K562 (cell line): ENCODE results near the gene B3GALT4. TPM values are rescaled to one million over a fixed set of nuclear protein-coding genes. Genes with fewer than 3 reads are reported as not detected.

Experiments
- ADNP ChIP-seq: fragments of 200-800 bp; sonication (Bioruptor generic); IDR thresholded peaks from 2 replicates; pipeline ENCODE4 v1.6.1; 2016; ENCODE audit warnings: missing genetic modification characterization, missing compliant biosample characterization
- BACH1 ChIP-seq: fragments of 200-800 bp; sonication (Bioruptor generic); IDR thresholded peaks from 2 replicates; pipeline ENCODE4 v1.6.1; 2016; ENCODE audit warnings: missing genetic modification characterization, missing compliant biosample characterization
- BHLHE40 ChIP-seq: IDR thresholded peaks from 2 replicates; pipeline ENCODE4 v1.6.1; 2011; ENCODE audit warnings: low read length, improper control_type of control experiment
- CBFA2T2 ChIP-seq: fragments of 450-650 bp; conservative IDR thresholded peaks from 2 replicates; pipeline ENCODE4 v1.6.1; 2017; ENCODE audit warnings: mild to moderate bottlenecking
- CEBPB ChIP-seq: fragments of 450-650 bp; IDR thresholded peaks from 2 replicates; pipeline ENCODE4 v1.6.1; 2016; ENCODE audit warnings: missing genetic modification characterization, missing compliant biosample characterization
- DPF2 ChIP-seq: fragments of 450-650 bp; IDR thresholded peaks from 2 replicates; pipeline ENCODE4 v1.6.1; 2016
- FOXA3 ChIP-seq, 2 experiments: fragments of 450-650 bp in 1 of 2; sonication (generic) in 1 of 2; formaldehyde crosslinking; IDR thresholded peaks in 1 of 2; conservative IDR thresholded peaks in 1 of 2; 2 replicates each; pipeline versions ENCODE4 v1.4.0 to v1.8.0; 2020 to 2022; ENCODE audit warnings: mild to moderate bottlenecking in 2 of 2, missing genetic modification reagents in 1 of 2
- GATA2 ChIP-seq: sonication (generic); formaldehyde crosslinking; IDR thresholded peaks from 2 replicates; pipeline ENCODE4 v1.4.0; 2020; ENCODE audit warnings: mild to moderate bottlenecking, missing genetic modification reagents
- HOXB6 ChIP-seq: fragments of 250-450 bp; sonication (Bioruptor Pico); IDR thresholded peaks from 2 replicates; pipeline ENCODE4 v1.5.1; 2022; ENCODE audit warnings: mild to moderate bottlenecking, borderline replicate concordance
- KAT7 ChIP-seq: sonication (generic); formaldehyde crosslinking; IDR thresholded peaks from 2 replicates; pipeline ENCODE4 v1.8.0; 2022; ENCODE audit warnings: missing genetic modification reagents, mild to moderate bottlenecking, borderline replicate concordance
- MEF2A ChIP-seq: IDR thresholded peaks from 2 replicates; pipeline ENCODE4 v1.6.1; 2011; ENCODE audit warnings: low read depth, mild to moderate bottlenecking, low read length, moderate library complexity; ENCODE audit not compliant: control insufficient read depth
- MYC ChIP-seq, 2 experiments: fragments of 250-450 bp in 1 of 2; sonication (Bioruptor Pico) in 1 of 2; IDR thresholded peaks; 2 replicates each; pipeline versions ENCODE4 v1.5.1 to v1.6.1; 2012 to 2021; ENCODE audit warnings: low read depth in 2 of 2, borderline replicate concordance in 1 of 2, improper control_type of control experiment in 1 of 2, low read length in 1 of 2, mild to moderate bottlenecking in 1 of 2, moderate library complexity in 1 of 2
- POLR2G ChIP-seq: fragments of 200-400 bp; formaldehyde crosslinking; IDR thresholded peaks from 2 replicates; pipeline ENCODE4 v1.6.1; 2017; ENCODE audit warnings: low read depth, mild to moderate bottlenecking, antibody characterized with exemption, low read length, moderate library complexity
- RBM34 ChIP-seq: fragments of 200-400 bp; formaldehyde crosslinking; IDR thresholded peaks from 2 replicates; pipeline ENCODE4 v1.6.1; 2018; ENCODE audit warnings: low read length, borderline replicate concordance; ENCODE audit not compliant: insufficient read depth
- SIX5 ChIP-seq, 2 experiments: IDR thresholded peaks; 2 replicates each; pipeline ENCODE4 v1.6.1; 2011; ENCODE audit warnings: low read length in 2 of 2, borderline replicate concordance in 1 of 2, low read depth in 1 of 2, mild to moderate bottlenecking in 1 of 2, moderate library complexity in 1 of 2; ENCODE audit not compliant: insufficient read depth in 1 of 2
- SMARCE1 ChIP-seq: fragments of 450-650 bp; IDR thresholded peaks from 2 replicates; pipeline ENCODE4 v1.7.1; 2016; ENCODE audit warnings: mild to moderate bottlenecking
- XRCC4 ChIP-seq: IDR thresholded peaks from one replicate; pipeline ENCODE4 v1.6.1; 2011; ENCODE audit not compliant: insufficient read depth, insufficient read length; ENCODE audit errors: extremely low read depth
- ZBTB7A ChIP-seq: IDR thresholded peaks from 2 replicates; pipeline ENCODE4 v1.6.1; 2011; ENCODE audit warnings: low read depth, mild to moderate bottlenecking, low read length, moderate library complexity, borderline replicate concordance; ENCODE audit not compliant: control insufficient read depth
- ZNF232 ChIP-seq: sonication (generic); formaldehyde crosslinking; IDR thresholded peaks from 2 replicates; pipeline ENCODE4 v1.8.0; 2022; ENCODE audit warnings: mild to moderate bottlenecking, missing genetic modification reagents
- ZNF263 ChIP-seq: sonication (generic); formaldehyde crosslinking; IDR thresholded peaks from 2 replicates; pipeline ENCODE4 v1.8.0; 2022; ENCODE audit warnings: mild to moderate bottlenecking, missing genetic modification reagents, borderline replicate concordance
- ZNF583 ChIP-seq: fragments of 250-450 bp; sonication (Bioruptor Pico); IDR thresholded peaks from 2 replicates; pipeline ENCODE4 v1.4.0; 2020
- ZNF785 ChIP-seq: fragments of 250-450 bp; sonication (Bioruptor Pico); IDR thresholded peaks from 2 replicates; pipeline ENCODE4 v1.4.0; 2020; ENCODE audit warnings: mild to moderate bottlenecking
- polyA plus RNA-seq, 8 experiments: library from polyadenylated mRNA; depleted of rRNA in 4 of 8; stranded (reverse) in 5 of 8; unstranded in 3 of 8; fragments of >200 nt; fragmentation: Nextera tagmentation in 2 of 8; fragmentation: Illumina TruSeq in 1 of 8; extraction: Ambion mirVana in 2 of 8; extraction: Trizol in 1 of 8; gene quantifications; 2 replicates each; pipeline versions ENCODE4 v1.2.1 to v1.2.3, GENCODE V29; 2011 to 2014; ENCODE audit warnings: inconsistent platforms in 1 of 8, missing spikeins in 1 of 8
- total RNA-seq, 7 experiments: library from RNA; depleted of rRNA in 6 of 7; stranded (reverse); fragments of >200 nt in 6 of 7; fragmentation: Illumina TruSeq in 2 of 7; extraction: Trizol in 2 of 7; gene quantifications; 2 replicates each; pipeline versions ENCODE4 v1.2.1 to v1.2.3, GENCODE V29; 2011 to 2021; ENCODE audit warnings: low replicate concordance in 1 of 7
- TF ChIP-seq, protein P1 (sequence below): IDR thresholded peaks from 2 replicates; pipeline ENCODE4 v1.6.1; 2014; ENCODE audit warnings: antibody characterized with exemption
- TF ChIP-seq, protein P2 (sequence below): fragments of 450-650 bp; formaldehyde crosslinking; IDR thresholded peaks from 2 replicates; pipeline ENCODE4 v1.4.0; 2020; ENCODE audit warnings: mild to moderate bottlenecking, moderate library complexity
- TF ChIP-seq, protein P3 (sequence below): sonication (generic); formaldehyde crosslinking; IDR thresholded peaks from 2 replicates; pipeline ENCODE4 v1.9.0; 2022; ENCODE audit warnings: mild to moderate bottlenecking, missing genetic modification reagents

B3GALT4 gene
- total and polyA plus RNA-seq, 9 of the 15 experiments (the other 6 are each of a cell fraction or from before 2014, with no cell fraction given), result 0.11 to 1.3 (median 0.53) TPM; not detected in 1

DNA sequence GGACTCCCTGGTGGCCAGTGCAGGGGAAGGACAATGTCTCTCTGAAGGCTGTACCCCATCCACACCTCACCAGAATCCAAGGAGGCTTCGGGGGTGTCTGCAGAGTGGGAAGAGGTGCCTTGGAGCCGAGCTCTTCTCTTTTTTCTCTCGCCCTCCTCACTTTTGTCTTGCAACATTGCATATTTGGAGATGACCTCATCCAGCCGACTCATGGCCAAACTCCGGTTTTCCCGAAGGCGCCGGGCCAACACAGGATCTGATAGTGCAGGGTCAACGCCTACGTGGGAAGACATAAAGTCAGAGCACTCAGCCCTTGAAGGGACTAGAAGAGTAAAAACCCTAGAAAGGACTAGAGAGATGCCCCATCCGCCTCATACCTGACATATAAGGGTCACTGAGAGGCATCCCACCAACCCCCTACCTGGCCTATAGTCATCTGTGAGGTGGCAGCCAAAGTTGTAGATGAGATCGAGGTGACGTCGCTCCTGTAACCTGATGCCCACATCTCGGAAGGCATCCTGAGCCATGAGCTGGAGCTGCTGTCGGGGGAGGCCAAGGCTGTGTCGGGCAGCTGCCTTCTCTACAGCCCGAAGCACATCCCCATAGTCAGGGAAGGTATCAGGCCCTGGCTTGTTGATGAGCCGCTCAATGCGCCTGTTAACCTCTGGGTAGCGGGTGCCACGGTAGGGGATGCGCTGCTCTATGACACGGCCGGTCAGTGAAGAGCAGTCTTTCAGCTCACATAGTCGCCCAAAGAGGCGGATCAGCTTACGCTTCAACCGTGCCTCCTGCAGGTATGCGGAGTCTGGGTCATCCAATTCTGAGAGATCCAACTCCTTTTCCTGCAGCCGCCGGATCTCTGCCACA is 43.6 kb downstream of the B3GALT4 start (continued):
- TF ChIP-seq ZNF232 (CRISPR knock-in tag) (no peak), ZNF583 (CRISPR knock-in tag) (no peak), BHLHE40 (no peak), GATA2 (CRISPR knock-in tag) (peak; percentile 20; the same call in 1 of the 2 replicates), HOXB6 (no peak), ZNF785 (no peak), ZBTB7A (no peak), ADNP (tag) (no peak), KAT7 (0 out of 2 replicates have a peak, but pooled peaks have one; percentile 37), SIX5 (IDR thresholded peaks at IDR 0.05; ENCODE audit: borderline replicate concordance in 1 of 2, insufficient read depth in 1 of 2, low read depth in 1 of 2, low read length in 2 of 2) (no peak), CBFA2T2 (no peak), MEF2A (peak; percentile 82), BACH1 (peak; percentile 50; the same call in 1 of the 2 replicates), MYC (IDR thresholded peaks at IDR 0.05; ENCODE audit: low read depth, low read length) (no peak), MYC (CRISPR knock-in tag; IDR thresholded peaks at IDR 0.05; ENCODE audit: borderline replicate concordance, low read depth) (no peak), ZNF263 (CRISPR knock-in tag) (no peak), XRCC4 (no peak), RBM34 (no peak), DPF2 (peak; percentile 76), FOXA3 (CRISPR knock-in tag; conservative IDR thresholded peaks at IDR 0.05 in 1 of 2, IDR thresholded peaks at IDR 0.05 in 1 of 2) (peak in 1 of 2 experiments; percentile 18; a peak in 1 of 4 replicates), SMARCE1 (peak; percentile 67), CEBPB (peak; percentile 88), POLR2G (0 out of 2 replicates have a peak, but pooled peaks have one; percentile 28)
- TF ChIP-seq, protein P1, sequence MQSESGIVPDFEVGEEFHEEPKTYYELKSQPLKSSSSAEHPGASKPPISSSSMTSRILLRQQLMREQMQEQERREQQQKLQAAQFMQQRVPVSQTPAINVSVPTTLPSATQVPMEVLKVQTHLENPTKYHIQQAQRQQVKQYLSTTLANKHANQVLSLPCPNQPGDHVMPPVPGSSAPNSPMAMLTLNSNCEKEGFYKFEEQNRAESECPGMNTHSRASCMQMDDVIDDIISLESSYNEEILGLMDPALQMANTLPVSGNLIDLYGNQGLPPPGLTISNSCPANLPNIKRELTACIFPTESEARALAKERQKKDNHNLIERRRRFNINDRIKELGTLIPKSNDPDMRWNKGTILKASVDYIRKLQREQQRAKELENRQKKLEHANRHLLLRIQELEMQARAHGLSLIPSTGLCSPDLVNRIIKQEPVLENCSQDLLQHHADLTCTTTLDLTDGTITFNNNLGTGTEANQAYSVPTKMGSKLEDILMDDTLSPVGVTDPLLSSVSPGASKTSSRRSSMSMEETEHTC, result no peak
- TF ChIP-seq, protein P2, sequence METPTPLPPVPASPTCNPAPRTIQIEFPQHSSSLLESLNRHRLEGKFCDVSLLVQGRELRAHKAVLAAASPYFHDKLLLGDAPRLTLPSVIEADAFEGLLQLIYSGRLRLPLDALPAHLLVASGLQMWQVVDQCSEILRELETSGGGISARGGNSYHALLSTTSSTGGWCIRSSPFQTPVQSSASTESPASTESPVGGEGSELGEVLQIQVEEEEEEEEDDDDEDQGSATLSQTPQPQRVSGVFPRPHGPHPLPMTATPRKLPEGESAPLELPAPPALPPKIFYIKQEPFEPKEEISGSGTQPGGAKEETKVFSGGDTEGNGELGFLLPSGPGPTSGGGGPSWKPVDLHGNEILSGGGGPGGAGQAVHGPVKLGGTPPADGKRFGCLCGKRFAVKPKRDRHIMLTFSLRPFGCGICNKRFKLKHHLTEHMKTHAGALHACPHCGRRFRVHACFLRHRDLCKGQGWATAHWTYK (CRISPR knock-in tag), result no peak
- TF ChIP-seq, protein P3, sequence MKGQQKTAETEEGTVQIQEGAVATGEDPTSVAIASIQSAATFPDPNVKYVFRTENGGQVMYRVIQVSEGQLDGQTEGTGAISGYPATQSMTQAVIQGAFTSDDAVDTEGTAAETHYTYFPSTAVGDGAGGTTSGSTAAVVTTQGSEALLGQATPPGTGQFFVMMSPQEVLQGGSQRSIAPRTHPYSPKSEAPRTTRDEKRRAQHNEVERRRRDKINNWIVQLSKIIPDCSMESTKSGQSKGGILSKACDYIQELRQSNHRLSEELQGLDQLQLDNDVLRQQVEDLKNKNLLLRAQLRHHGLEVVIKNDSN, result peak; percentile 22; the same call in 1 of the 2 replicates
